WI38 (cell line): ENCODE data around the gene TALDO1.
A peak's percentile ranks its signal among the peaks of the same experiment; 100 is the strongest.

ENCODE experiments used
- H3K4me3 ChIP-seq: 2 replicates; pipeline ENCODE4 v1.5.1; 2011; ENCODE audit warnings: low read depth, mild to moderate bottlenecking, control low read depth, low read length
- TF ChIP-seq, protein P1 (sequence below): IDR thresholded peaks from 2 replicates; pipeline ENCODE4 v1.5.1; 2012; ENCODE audit warnings: low read depth, mild to moderate bottlenecking, control low read depth, low read length

The TALDO1 gene

GRCh38 chr11:802693-803466 lies 55.6 kb downstream of the TALDO1 start:
- TF ChIP-seq, protein P1, sequence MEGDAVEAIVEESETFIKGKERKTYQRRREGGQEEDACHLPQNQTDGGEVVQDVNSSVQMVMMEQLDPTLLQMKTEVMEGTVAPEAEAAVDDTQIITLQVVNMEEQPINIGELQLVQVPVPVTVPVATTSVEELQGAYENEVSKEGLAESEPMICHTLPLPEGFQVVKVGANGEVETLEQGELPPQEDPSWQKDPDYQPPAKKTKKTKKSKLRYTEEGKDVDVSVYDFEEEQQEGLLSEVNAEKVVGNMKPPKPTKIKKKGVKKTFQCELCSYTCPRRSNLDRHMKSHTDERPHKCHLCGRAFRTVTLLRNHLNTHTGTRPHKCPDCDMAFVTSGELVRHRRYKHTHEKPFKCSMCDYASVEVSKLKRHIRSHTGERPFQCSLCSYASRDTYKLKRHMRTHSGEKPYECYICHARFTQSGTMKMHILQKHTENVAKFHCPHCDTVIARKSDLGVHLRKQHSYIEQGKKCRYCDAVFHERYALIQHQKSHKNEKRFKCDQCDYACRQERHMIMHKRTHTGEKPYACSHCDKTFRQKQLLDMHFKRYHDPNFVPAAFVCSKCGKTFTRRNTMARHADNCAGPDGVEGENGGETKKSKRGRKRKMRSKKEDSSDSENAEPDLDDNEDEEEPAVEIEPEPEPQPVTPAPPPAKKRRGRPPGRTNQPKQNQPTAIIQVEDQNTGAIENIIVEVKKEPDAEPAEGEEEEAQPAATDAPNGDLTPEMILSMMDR = no peak
- peak overlapping the region; percentile 68; the same call in 1 of the 2 replicates for H3K4me3 ChIP-seq

DNA sequence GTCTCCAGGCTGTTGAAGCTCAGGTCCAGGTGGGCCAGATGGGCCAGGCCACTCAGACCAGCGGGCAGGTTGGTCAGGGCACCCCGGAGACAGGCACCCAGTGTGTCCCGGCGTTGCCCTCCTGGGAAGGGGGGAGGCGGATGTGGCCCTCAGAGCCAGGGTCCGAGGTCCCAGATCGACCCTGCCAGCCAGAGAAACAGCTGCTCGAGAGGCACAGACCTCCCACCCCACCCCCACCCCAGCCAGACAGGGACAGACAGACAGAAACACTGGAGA lies 56.1 kb downstream of the TALDO1 start:
- TF ChIP-seq, protein P1 = no peak

GRCh38 chr11:803770-804598 lies 56.7 kb downstream of the TALDO1 start:
- TF ChIP-seq, protein P1 = no peak
- peak overlapping the region; percentile 68 for H3K4me3 ChIP-seq

More for the DNA sequence above, 56.1 kb downstream of the TALDO1 start:
- peak overlapping the region; percentile 68 for H3K4me3 ChIP-seq

- peak overlapping the region; percentile 68 for H3K4me3 ChIP-seq
- TF ChIP-seq, protein P1 = no peak
Observed at GRCh38 chr11:804599-804964, 57.3 kb downstream of the TALDO1 start.

- TF ChIP-seq, protein P1 = no peak
- peak overlapping the region; percentile 98 for H3K4me3 ChIP-seq
Observed at GRCh38 chr11:808427-809286, 61.4 kb downstream of the TALDO1 start.

DNA sequence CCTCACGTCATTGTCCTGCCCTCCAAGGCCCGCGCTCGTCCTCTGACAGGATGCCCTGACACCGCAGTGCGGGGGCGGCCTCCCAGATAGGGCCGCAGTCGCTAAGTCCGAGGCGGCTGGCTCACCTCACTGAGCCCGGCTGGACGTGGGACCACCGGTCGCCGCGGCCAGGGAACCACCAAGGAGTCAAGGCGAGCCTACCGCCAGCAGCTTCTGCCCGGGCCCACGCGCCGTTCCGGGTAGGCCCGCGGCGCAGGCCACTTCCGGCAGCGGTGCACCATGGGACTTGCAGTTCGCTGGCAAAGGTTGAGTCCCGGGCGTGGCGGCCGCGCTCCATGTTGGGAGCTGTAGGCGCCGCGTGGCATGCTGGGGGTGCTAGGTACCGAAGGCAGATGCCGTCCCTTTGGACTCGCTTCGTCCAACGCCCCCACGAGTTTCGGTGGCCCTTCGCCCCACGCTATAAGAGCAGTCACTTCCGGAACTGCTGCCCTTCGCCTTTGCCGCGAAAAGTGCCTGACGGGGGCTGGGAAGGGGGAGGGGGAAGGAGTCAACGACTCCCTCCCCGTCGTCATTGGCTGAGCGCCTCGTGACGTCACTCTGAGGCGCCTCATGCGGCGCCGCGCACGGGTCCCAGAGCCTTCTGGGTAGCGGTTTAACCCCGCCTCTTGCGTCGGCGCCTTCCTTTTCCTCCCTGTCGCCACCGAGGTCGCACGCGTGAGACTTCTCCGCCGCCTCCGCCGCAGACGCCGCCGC lies 62.2 kb downstream of the TALDO1 start, which contains the start of gene RPLP2:
Gene RPLP2, plus strand, starts transcription at position 681 of the 753 bp plus-strand sequence. CDS start 268 bp downstream, outside the sequence.
- TF ChIP-seq, protein P1 = no peak
- H3K4me3 ChIP-seq = peak within 1 kb of the TSS; percentile 98
